Neural crest cell (in vitro differentiated cells): Measurements from ENCODE around the gene SLC35E4. TPM values are rescaled to one million over a fixed set of nuclear protein-coding genes. Genes with fewer than 3 reads are reported as not detected.
"Not testable (repeated sequence)": the region's sequence is repeated elsewhere in the genome, so short reads cannot be mapped to it uniquely, and the experiment has no call there.

Source experiments
- DNase-seq: peaks from one replicate; pipeline ENCODE4 v3.0.0; 2021; ENCODE audit warnings: low read depth, mixed read lengths, low spot score
- H3K27ac Mint-ChIP-seq: one replicate; pipeline ENCODE4 v1.8.0; 2021; ENCODE audit warnings: mild to moderate bottlenecking, mixed read lengths; ENCODE audit not compliant: unreplicated experiment
- H3K27me3 Mint-ChIP-seq: 2 replicates; pipeline ENCODE4 v1.8.0; 2021; ENCODE audit warnings: low read depth, mild to moderate bottlenecking, mixed read lengths
- H3K36me3 Mint-ChIP-seq: 2 replicates; pipeline ENCODE4 v1.8.0; 2021; ENCODE audit warnings: low read depth, mild to moderate bottlenecking, mixed read lengths
- H3K4me1 Mint-ChIP-seq: 2 replicates; pipeline ENCODE4 v1.8.0; 2021; ENCODE audit warnings: mixed read lengths
- H3K4me3 Mint-ChIP-seq: one replicate; pipeline ENCODE4 v1.8.0; 2021; ENCODE audit warnings: mild to moderate bottlenecking, mixed read lengths
- H3K9me3 Mint-ChIP-seq: 2 replicates; pipeline ENCODE4 v1.8.0; 2021; ENCODE audit warnings: mixed read lengths
- total RNA-seq: library from RNA; stranded (reverse); gene quantifications from 2 replicates; pipeline ENCODE4 v1.2.1, GENCODE V29; 2021
- TF ChIP-seq, protein P1 (sequence below): fragments of 200-600 bp; sonication (generic); conservative IDR thresholded peaks from 2 replicates; pipeline ENCODE4 v1.5.0; 2021; ENCODE audit warnings: antibody characterized with exemption, mild to moderate bottlenecking

SLC35E4 gene
- total RNA-seq, 1 donor from 2014 or later: 4.5 TPM

DNA sequence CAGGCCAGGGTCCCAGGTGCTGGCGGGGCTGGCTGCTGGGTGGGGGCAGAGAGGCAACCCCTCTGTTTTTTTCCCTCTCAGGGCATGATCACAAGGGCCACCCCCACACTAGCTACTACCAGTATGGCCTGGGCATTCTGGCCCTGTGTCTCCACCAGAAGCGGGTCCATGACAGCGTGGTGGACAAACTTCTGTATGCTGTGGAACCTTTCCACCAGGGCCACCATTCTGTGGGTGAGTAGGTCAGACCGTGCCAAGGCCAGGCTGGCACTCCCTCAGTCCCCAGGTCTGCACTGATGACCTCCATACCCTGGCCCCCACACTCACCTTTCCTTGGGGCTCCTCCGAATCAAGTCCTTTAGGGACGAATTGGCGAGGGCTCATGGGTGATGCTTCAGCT is 21.3 kb upstream of the SLC35E4 start:
- no peak overlapping the region for H3K4me3 Mint-ChIP-seq

DNA sequence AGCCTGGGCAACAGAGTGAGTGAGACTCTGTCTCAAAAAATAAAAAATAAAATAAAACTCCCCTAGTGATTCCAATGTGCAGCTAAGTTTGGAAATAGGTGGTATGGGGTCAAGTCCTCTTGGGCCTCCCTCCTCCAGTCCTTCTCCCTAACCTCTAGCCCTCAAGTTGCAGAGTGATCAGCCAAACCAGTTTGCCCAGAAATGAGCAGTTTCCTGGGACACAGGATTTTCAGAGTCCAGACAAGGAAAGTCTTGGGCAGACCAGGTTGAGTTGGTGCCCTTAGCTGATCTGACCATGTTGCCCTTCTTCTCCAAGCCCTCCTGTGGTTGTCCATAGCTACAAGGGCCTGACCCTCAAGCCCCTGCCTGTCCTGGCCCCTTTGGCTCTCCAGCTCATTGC is 20.7 kb upstream of the SLC35E4 start:
- H3K9me3 Mint-ChIP-seq: no peaks in the 10 kb centered on the region
- H3K27ac Mint-ChIP-seq: no peak overlapping the region
- no peak for DNase-seq
- H3K4me1 Mint-ChIP-seq: peaks cover 7% of the 10 kb centered on the region
- peaks cover 8% of the 10 kb centered on the region for H3K36me3 Mint-ChIP-seq
- TF ChIP-seq, protein P1, sequence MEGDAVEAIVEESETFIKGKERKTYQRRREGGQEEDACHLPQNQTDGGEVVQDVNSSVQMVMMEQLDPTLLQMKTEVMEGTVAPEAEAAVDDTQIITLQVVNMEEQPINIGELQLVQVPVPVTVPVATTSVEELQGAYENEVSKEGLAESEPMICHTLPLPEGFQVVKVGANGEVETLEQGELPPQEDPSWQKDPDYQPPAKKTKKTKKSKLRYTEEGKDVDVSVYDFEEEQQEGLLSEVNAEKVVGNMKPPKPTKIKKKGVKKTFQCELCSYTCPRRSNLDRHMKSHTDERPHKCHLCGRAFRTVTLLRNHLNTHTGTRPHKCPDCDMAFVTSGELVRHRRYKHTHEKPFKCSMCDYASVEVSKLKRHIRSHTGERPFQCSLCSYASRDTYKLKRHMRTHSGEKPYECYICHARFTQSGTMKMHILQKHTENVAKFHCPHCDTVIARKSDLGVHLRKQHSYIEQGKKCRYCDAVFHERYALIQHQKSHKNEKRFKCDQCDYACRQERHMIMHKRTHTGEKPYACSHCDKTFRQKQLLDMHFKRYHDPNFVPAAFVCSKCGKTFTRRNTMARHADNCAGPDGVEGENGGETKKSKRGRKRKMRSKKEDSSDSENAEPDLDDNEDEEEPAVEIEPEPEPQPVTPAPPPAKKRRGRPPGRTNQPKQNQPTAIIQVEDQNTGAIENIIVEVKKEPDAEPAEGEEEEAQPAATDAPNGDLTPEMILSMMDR: no peak
- H3K27me3 Mint-ChIP-seq: no peaks in the 10 kb centered on the region
- no peak overlapping the region for H3K4me3 Mint-ChIP-seq

More for the DNA sequence above, 21.3 kb upstream of the SLC35E4 start:
- DNase-seq: no peak
- peaks cover 8% of the 10 kb centered on the region for H3K36me3 Mint-ChIP-seq
- no peaks in the 10 kb centered on the region for H3K9me3 Mint-ChIP-seq
- H3K4me1 Mint-ChIP-seq: peaks cover 13% of the 10 kb centered on the region
- no peak overlapping the region for H3K27ac Mint-ChIP-seq
- TF ChIP-seq, protein P1: no peak
- no peaks in the 10 kb centered on the region for H3K27me3 Mint-ChIP-seq

DNA sequence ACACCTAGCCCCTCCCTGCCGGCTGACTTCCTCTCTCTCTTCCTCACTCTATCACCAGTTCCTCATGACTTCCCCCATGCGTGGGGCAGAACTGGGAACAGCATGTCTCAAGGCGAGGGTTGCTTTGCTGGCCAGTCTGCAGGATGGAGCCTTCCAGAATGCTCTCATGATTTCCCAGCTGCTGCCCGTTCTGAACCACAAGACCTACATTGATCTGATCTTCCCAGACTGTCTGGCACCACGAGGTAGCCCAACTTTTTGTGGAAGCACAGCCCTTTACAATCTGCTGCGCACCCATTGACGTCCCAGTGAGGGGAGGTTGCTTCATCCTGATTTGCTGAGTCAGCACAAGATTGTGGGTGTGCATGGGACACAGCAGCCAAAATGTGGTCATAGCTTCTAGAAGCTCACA is 20.0 kb upstream of the SLC35E4 start:
- H3K9me3 Mint-ChIP-seq: no peaks in the 10 kb centered on the region
- no peaks in the 10 kb centered on the region for H3K27me3 Mint-ChIP-seq
- DNase-seq: no peak
- no peak overlapping the region for H3K4me3 Mint-ChIP-seq
- H3K4me1 Mint-ChIP-seq: peaks cover under 1% of the 10 kb centered on the region
- no peak overlapping the region for H3K27ac Mint-ChIP-seq
- H3K36me3 Mint-ChIP-seq: peaks cover 8% of the 10 kb centered on the region
- TF ChIP-seq, protein P1: no peak

DNA sequence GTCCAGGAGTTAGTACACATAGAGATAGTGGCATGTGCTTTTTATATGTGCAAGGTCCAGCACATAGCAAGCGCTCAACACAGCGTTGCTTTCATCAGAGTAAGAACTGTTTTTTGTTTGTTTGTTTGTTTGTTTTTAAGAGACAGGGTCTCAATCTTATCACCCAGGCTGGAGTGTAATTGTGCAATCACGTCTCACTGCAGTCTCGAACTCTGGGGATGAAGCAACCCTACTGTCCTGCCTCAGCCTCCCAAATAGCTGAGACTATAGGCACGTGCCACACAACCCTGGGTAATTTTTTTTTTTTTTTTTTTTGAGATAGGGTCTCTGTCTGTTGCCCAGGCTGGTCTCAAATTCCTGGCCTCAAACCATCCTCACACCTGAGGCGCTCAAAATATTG is 17.8 kb upstream of the SLC35E4 start:
- H3K36me3 Mint-ChIP-seq: peaks cover 5% of the 10 kb centered on the region
- H3K4me1 Mint-ChIP-seq: no peaks in the 10 kb centered on the region
- DNase-seq: no peak
- no peaks in the 10 kb centered on the region for H3K9me3 Mint-ChIP-seq
- H3K27ac Mint-ChIP-seq: no peak overlapping the region
- TF ChIP-seq, protein P1: no peak
- H3K4me3 Mint-ChIP-seq: no peak overlapping the region
- H3K27me3 Mint-ChIP-seq: no peaks in the 10 kb centered on the region

DNA sequence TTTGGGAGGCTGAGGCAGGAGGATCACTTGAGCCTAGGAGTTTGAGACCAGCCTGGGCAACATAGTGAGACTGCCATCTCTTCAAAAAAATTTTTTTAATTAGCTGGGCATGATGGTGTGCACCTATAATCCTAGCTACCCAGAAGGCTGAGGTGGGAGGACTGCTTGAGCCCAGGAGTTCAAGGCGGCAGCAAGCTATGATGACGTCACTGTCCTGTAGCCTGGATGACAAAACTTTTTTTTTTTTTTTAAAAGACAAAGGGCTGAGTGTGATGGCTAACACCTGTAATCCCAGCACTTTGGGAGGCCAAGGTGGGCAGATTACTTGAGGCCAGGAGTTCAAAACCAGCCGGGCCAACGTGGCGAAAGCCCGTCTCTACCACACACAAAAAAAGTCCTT is 15.7 kb upstream of the SLC35E4 start:
- H3K4me1 Mint-ChIP-seq, H3K27me3 Mint-ChIP-seq, H3K4me3 Mint-ChIP-seq, H3K9me3 Mint-ChIP-seq, H3K36me3 Mint-ChIP-seq, DNase-seq, H3K27ac Mint-ChIP-seq: not testable (repeated sequence)

DNA sequence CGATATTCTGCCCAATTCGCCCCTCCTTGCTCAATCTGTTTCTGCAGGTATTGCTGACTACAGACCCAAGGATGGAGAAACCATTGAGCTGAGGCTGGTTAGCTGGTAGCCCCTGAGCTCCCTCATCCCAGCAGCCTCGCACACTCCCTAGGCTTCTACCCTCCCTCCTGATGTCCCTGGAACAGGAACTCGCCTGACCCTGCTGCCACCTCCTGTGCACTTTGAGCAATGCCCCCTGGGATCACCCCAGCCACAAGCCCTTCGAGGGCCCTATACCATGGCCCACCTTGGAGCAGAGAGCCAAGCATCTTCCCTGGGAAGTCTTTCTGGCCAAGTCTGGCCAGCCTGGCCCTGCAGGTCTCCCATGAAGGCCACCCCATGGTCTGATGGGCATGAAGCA is 9.2 kb upstream of the SLC35E4 start:
- Mint-ChIP-seq H3K36me3 (no peaks in the 10 kb centered on the region), H3K4me1 (no peaks in the 10 kb centered on the region), H3K27ac (no peak overlapping the region), H3K27me3 (no peaks in the 10 kb centered on the region), H3K9me3 (peaks cover 2% of the 10 kb centered on the region), H3K4me3 (no peak overlapping the region)
- TF ChIP-seq, protein P1: no peak
- DNase-seq: no peak
